ENCODE measurements around the gene CROCC2.

DNA sequence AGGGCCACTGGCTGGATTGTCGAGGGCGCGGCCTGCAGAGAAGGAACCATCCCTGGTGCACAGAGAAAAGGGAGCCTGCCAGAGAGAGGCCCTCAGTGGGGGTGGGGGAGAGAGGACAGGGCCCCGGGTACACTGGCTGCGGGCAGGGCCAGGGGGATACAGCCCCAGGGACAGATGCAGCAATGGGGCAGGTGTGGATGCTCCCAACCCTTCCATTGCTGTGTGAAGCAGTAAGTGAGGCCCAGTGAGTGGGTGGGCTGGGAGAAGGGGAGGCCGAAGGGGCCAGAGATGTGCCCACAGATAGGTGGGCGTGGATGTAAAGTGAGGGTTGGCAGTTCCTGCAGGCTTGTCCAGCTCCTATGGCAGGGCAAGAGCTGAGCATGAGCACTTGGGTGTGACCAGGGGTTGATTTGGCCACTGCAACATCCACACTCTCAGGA lies 30.1 kb upstream of the CROCC2 start:
- TF ChIP-seq, protein P1, sequence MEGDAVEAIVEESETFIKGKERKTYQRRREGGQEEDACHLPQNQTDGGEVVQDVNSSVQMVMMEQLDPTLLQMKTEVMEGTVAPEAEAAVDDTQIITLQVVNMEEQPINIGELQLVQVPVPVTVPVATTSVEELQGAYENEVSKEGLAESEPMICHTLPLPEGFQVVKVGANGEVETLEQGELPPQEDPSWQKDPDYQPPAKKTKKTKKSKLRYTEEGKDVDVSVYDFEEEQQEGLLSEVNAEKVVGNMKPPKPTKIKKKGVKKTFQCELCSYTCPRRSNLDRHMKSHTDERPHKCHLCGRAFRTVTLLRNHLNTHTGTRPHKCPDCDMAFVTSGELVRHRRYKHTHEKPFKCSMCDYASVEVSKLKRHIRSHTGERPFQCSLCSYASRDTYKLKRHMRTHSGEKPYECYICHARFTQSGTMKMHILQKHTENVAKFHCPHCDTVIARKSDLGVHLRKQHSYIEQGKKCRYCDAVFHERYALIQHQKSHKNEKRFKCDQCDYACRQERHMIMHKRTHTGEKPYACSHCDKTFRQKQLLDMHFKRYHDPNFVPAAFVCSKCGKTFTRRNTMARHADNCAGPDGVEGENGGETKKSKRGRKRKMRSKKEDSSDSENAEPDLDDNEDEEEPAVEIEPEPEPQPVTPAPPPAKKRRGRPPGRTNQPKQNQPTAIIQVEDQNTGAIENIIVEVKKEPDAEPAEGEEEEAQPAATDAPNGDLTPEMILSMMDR (IDR thresholded peaks at IDR 0.05), result no peak
- TF ChIP-seq POLR2AphosphoS5 (IDR thresholded peaks at IDR 0.05), result no peak
